Fibroblast of the aortic adventitia (primary cell): Measurements from ENCODE around the gene SLC17A2. TPM values are rescaled to one million over a fixed set of nuclear protein-coding genes. Genes with fewer than 3 reads are reported as not detected.
"Not testable (repeated sequence)": the region's sequence is repeated elsewhere in the genome, so short reads cannot be mapped to it uniquely, and the experiment has no call there.

Experiments
- DNase-seq: peaks from one replicate; pipeline ENCODE4 v3.0.0-alpha.2; 2010; ENCODE audit warnings: low read depth
- H3K4me3 ChIP-seq: 2 replicates; pipeline ENCODE4 v1.5.1; 2011; ENCODE audit warnings: low read depth, mild to moderate bottlenecking, control low read depth, low read length, moderate library complexity
- CTCF ChIP-seq: IDR thresholded peaks from 2 replicates; pipeline ENCODE4 v1.5.1; 2011; ENCODE audit warnings: mild to moderate bottlenecking, low read length, control low read depth, inconsistent platforms; ENCODE audit not compliant: insufficient read depth
- total RNA-seq: library from RNA; depleted of rRNA; stranded (reverse); fragments of >200 nt; gene quantifications from 2 replicates; pipeline ENCODE4 v1.2.3, GENCODE V29; 2012; ENCODE audit warnings: low replicate concordance

SLC17A2 gene
- total RNA-seq, 1 donor: 0.09 TPM

- TF ChIP-seq CTCF: no peak
- no peak overlapping the region for H3K4me3 ChIP-seq
- no peak for DNase-seq
These were observed 21.0 kb upstream of the SLC17A2 start for GRCh38 chr6:25951296-25952032.

- TF ChIP-seq CTCF: no peak
- H3K4me3 ChIP-seq: no peak overlapping the region
- no peak for DNase-seq
These were observed 19.8 kb upstream of the SLC17A2 start for GRCh38 chr6:25950297-25950696.

- no peak for DNase-seq
- TF ChIP-seq CTCF: no peak
- H3K4me3 ChIP-seq: no peak overlapping the region
These were observed 19.2 kb upstream of the SLC17A2 start for GRCh38 chr6:25949695-25950094.

GRCh38 chr6:25947492-25947891, 17.0 kb upstream of the SLC17A2 start:
- H3K4me3 ChIP-seq, DNase-seq: not testable (repeated sequence)

- no peak for DNase-seq
- no peak overlapping the region for H3K4me3 ChIP-seq
- no peak for TF ChIP-seq CTCF
These were observed 16.1 kb upstream of the SLC17A2 start for GRCh38 chr6:25946631-25947030.

- DNase-seq, H3K4me3 ChIP-seq: not testable (repeated sequence)
These were observed 15.2 kb upstream of the SLC17A2 start for GRCh38 chr6:25945738-25946137.

- no peak for DNase-seq
- H3K4me3 ChIP-seq: no peak overlapping the region
- no peak for TF ChIP-seq CTCF
These were observed 14.4 kb upstream of the SLC17A2 start for GRCh38 chr6:25944688-25945574.
